Measurements from ENCODE around the gene GPN1. TPM values are rescaled to one million over a fixed set of nuclear protein-coding genes. Genes with fewer than 3 reads are reported as not detected.

GPN1 gene
- total and polyA plus RNA-seq, 10 donors, result 18.0 to 29.4 (median 23.9) TPM

DNA sequence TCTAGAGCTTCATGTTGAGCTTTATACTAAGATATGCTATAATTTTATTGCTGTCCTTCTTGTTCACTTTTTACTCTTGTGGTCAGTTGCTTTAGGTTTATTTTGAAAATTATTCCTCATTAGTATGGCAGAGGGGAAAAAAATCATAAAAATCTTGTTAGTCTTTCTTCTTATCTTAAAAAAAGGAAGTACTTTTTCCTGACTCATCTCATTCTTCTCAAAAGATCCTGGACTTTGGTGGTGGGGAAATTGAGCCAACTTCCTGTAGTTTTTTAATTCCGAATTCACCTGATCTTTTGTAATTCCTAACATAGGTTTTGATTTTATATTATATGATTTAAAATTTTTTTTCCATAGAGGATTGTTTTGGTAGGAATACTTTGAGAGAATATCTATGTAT lies 38.6 kb downstream of the GPN1 start:
- Histone ChIP-seq H3K27me3 (replicated peaks in 1 of 7) (no peaks in the 10 kb centered on the region), H3K9me3 (no peaks in the 10 kb centered on the region), H3K36me3 (peaks cover 0 to 62% (median 55%) of the 10 kb centered on the region in 6 donors), H3K4me3 (no peak overlapping the region), H3K4me1 (peaks cover 24 to 64% (median 36%) of the 10 kb centered on the region in 6 donors), H3K27ac (peak overlapping the region in 5 of 8 donors; percentile 4 to 70 (median 64))
- WGBS, 5 donors, result 21 to 38% (median 32%) methylated on average over 1 of the region's 1 CpG
- no peak for DNase-seq
- TF ChIP-seq, protein P1, sequence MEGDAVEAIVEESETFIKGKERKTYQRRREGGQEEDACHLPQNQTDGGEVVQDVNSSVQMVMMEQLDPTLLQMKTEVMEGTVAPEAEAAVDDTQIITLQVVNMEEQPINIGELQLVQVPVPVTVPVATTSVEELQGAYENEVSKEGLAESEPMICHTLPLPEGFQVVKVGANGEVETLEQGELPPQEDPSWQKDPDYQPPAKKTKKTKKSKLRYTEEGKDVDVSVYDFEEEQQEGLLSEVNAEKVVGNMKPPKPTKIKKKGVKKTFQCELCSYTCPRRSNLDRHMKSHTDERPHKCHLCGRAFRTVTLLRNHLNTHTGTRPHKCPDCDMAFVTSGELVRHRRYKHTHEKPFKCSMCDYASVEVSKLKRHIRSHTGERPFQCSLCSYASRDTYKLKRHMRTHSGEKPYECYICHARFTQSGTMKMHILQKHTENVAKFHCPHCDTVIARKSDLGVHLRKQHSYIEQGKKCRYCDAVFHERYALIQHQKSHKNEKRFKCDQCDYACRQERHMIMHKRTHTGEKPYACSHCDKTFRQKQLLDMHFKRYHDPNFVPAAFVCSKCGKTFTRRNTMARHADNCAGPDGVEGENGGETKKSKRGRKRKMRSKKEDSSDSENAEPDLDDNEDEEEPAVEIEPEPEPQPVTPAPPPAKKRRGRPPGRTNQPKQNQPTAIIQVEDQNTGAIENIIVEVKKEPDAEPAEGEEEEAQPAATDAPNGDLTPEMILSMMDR (IDR thresholded peaks at IDR 0.05 in 8 of 11, conservative IDR thresholded peaks at IDR 0.05 in 3 of 11), result no peak
- no peak for TF ChIP-seq POLR2A (IDR thresholded peaks at IDR 0.05)
- no peak for TF ChIP-seq POLR2AphosphoS5 (IDR thresholded peaks at IDR 0.05)
- intact Hi-C loops (cut with DNase I; ENCODE audit: low total_unique reads), result no loop called here

DNA sequence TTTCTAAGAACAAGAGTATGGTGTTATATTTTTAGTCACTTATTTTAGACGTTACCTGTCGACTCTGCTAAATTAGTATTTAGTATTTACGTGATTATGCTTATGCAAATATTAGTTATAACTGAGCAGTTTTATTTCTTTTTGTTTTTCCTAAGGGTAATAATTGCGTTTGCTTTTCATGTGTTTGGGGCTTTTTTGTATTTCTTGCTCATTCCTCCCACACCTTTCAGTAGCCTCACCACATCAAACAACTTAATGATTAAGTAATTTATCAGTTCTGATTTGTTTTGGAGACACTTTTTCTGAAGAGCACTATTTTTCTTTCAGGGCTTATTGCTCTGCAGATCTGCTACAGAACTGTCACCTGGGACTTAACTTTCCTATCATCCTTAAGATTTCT lies 42.4 kb downstream of the GPN1 start:
- Histone ChIP-seq H3K9me3 (no peaks in the 10 kb centered on the region), H3K4me1 (peaks cover 0 to 32% (median 10%) of the 10 kb centered on the region in 6 donors), H3K4me3 (no peak overlapping the region), H3K27ac (no peak overlapping the region), H3K27me3 (replicated peaks in 1 of 7) (no peaks in the 10 kb centered on the region), H3K36me3 (peaks cover 0 to 100% (median 78%) of the 10 kb centered on the region in 6 donors)
- no peak for DNase-seq
- 83 to 92% (median 89%) methylated on average over 4 of the region's 4 CpGs for WGBS, 5 donors
- intact Hi-C loops (cut with DNase I; ENCODE audit: low total_unique reads), result no loop called here
- TF ChIP-seq POLR2AphosphoS5 (IDR thresholded peaks at IDR 0.05), result no peak
- TF ChIP-seq, protein P1 (IDR thresholded peaks at IDR 0.05 in 8 of 11, conservative IDR thresholded peaks at IDR 0.05 in 3 of 11), result no peak

DNA sequence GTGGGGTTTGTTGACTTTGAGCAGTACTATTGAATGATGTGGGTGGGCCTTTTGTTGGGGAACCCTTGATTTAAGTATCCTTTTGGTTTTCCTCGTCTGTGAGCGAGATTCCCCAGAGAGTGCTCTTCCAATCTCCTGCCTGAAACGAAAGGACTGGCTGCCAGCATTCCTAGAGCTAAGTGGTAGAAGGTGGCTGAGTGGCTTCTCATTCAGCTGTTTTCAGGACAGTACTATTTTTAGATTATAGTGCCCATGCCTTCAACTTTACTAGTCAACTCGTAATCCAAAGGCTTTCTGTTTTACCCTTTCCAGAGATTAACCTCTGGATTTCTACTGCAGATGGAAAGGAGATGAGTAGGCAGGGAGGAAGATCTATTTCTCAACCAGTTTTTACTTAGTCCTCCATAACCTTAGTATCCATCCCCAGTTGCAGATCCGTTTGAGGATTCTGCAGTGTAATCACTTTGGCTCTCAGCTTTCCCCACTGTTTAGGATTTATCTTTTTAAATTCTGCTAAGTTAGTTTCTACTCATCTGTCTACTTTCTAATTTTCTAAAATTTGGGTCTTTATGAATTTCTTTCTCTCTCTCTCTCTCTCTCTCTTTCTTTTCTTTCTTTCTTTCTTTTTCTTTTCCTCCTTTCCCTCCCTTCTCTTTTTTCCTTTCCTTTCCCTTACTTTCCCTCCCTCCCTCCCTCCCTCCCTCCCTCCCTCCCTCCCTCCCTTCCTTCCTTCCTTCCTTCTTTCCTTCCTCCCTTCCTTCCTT lies 44.1 kb downstream of the GPN1 start:
- Histone ChIP-seq H3K27me3 (replicated peaks in 1 of 7) (no peaks in the 10 kb centered on the region), H3K27ac (no peak overlapping the region), H3K9me3 (no peaks in the 10 kb centered on the region), H3K36me3 (peaks cover 0 to 100% (median 78%) of the 10 kb centered on the region in 6 donors), H3K4me1 (peaks cover 0 to 15% (median under 1%) of the 10 kb centered on the region in 6 donors), H3K4me3 (no peak overlapping the region)
- TF ChIP-seq, protein P1 (IDR thresholded peaks at IDR 0.05 in 8 of 11, conservative IDR thresholded peaks at IDR 0.05 in 3 of 11), result no peak
- no peak for TF ChIP-seq POLR2AphosphoS5 (IDR thresholded peaks at IDR 0.05)
- TF ChIP-seq POLR2A (IDR thresholded peaks at IDR 0.05), result no peak
- WGBS, 5 donors, result 87 to 93% (median 89%) methylated on average over 5 of the region's 5 CpGs
- DNase-seq, result no peak
- intact Hi-C loops (cut with DNase I; ENCODE audit: low total_unique reads), result no loop called here

DNA sequence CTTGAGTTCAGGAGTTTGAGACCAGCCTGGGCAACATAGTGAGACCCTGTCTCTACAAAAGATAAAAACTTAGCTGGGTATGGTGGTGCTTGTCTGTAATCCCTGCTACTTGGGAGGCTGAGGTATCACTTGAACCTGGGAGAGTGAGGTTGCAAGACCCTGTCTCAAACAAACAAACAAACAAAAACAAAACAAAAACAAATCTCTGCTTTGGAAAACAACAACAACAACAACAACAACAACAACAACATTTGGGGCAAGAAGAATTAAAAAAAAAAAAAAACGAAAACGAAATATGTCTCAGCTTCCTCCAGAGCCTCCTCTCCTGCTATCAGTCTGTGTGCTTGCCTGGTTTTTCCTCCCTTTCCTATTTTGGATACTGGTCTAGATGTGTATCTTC lies 51.7 kb downstream of the GPN1 start:
- peaks cover 0 to 27% (median 6%) of the 10 kb centered on the region in 6 donors for H3K4me1 ChIP-seq
- no peak for DNase-seq
- no peaks in the 10 kb centered on the region for H3K9me3 ChIP-seq
- H3K4me3 ChIP-seq, result no peak overlapping the region
- intact Hi-C loops (cut with DNase I; ENCODE audit: low total_unique reads), result no loop called here
- TF ChIP-seq, protein P1 (IDR thresholded peaks at IDR 0.05 in 8 of 11, conservative IDR thresholded peaks at IDR 0.05 in 3 of 11), result no peak
- TF ChIP-seq POLR2A (IDR thresholded peaks at IDR 0.05) (no peak), POLR2AphosphoS5 (IDR thresholded peaks at IDR 0.05) (no peak)
- H3K36me3 ChIP-seq, result peaks cover 0 to 98% (median 62%) of the 10 kb centered on the region in 6 donors
- H3K27ac ChIP-seq, result no peak overlapping the region
- 88 to 100% (median 93%) methylated on average over 2 of the region's 2 CpGs for WGBS, 5 donors
- no peaks in the 10 kb centered on the region for H3K27me3 ChIP-seq (replicated peaks in 1 of 7)

Measured in spleen (tissue), 11 donors.